SU-DHL-6 (cell line): ENCODE results near the gene MAPK6.

Source experiments
- H2AFZ ChIP-seq: fragments of 200-600 bp; sonication (generic); 2 replicates; pipeline ENCODE4 v1.6.1; 2014; ENCODE audit warnings: low read depth, mild to moderate bottlenecking, moderate library complexity, mixed read lengths, antibody characterized with exemption, low read length; ENCODE audit not compliant: severe bottlenecking
- H3F3A ChIP-seq: fragments of 200-600 bp; shearing (Covaris generic); 2 replicates; pipeline ENCODE4 v1.6.0; 2016; ENCODE audit warnings: antibody characterized with exemption, mild to moderate bottlenecking; ENCODE audit not compliant: insufficient read depth
- H3K27ac ChIP-seq: fragments of 200-600 bp; sonication (generic); 2 replicates; pipeline ENCODE4 v1.5.1; 2016; ENCODE audit warnings: low read depth, mild to moderate bottlenecking, low read length, moderate library complexity, mixed read lengths
- H3K27me3 ChIP-seq: fragments of 200-600 bp; sonication (generic), shearing (Covaris generic); 2 replicates; pipeline ENCODE4 v1.6.0; 2014; ENCODE audit warnings: mild to moderate bottlenecking, low read length
- H3K36me3 ChIP-seq: fragments of 200-600 bp; sonication (generic); 2 replicates; pipeline ENCODE4 v1.6.1; 2014; ENCODE audit warnings: mild to moderate bottlenecking, low read length, mixed read lengths
- H3K4me2 ChIP-seq: fragments of 300-600, 200-600 bp; shearing (Covaris generic), sonication (generic); 2 replicates; pipeline ENCODE4 v1.6.0; 2014; ENCODE audit warnings: low read length, low read depth, mild to moderate bottlenecking; ENCODE audit not compliant: poor library complexity, severe bottlenecking
- H3K4me3 ChIP-seq: fragments of 200-600 bp; sonication (generic); 2 replicates; pipeline ENCODE4 v1.5.1; 2014; ENCODE audit warnings: antibody characterized with exemption, low read length, mild to moderate bottlenecking, mixed read lengths; ENCODE audit not compliant: insufficient read depth, poor library complexity, severe bottlenecking
- H3K79me2 ChIP-seq: fragments of 200-600 bp; sonication (generic); 2 replicates; pipeline ENCODE4 v1.6.1; 2014; ENCODE audit warnings: mild to moderate bottlenecking, low read length, moderate library complexity; ENCODE audit not compliant: insufficient read depth
- H3K9ac ChIP-seq: fragments of 200-600 bp; sonication (generic); 2 replicates; pipeline ENCODE4 v1.7.0; 2014; ENCODE audit warnings: mild to moderate bottlenecking, low read length
- H3K9me2 ChIP-seq: fragments of 200-600 bp; sonication (generic); replicated peaks from 2 replicates; pipeline ENCODE4 v1.6.1; 2014; ENCODE audit warnings: low read length; ENCODE audit not compliant: insufficient read depth
- H3K9me3 ChIP-seq: fragments of 200-600 bp; sonication (generic); 2 replicates; pipeline ENCODE4 v1.6.1; 2014; ENCODE audit warnings: low read length, mixed read lengths; ENCODE audit not compliant: insufficient read depth
- H4K20me1 ChIP-seq: fragments of 200-600 bp; sonication (generic); 2 replicates; pipeline ENCODE4 v1.6.1; 2014; ENCODE audit warnings: low read depth, mild to moderate bottlenecking, antibody characterized with exemption, low read length, moderate library complexity, mixed read lengths
- CTCF ChIP-seq: fragments of 200-600 bp; sonication (generic); IDR thresholded peaks from one replicate; pipeline ENCODE4 v1.5.1; 2017; ENCODE audit warnings: antibody characterized with exemption, mild to moderate bottlenecking, low read length, moderate library complexity; ENCODE audit not compliant: insufficient read depth, poor library complexity, severe bottlenecking
- EZH2phosphoT487 ChIP-seq: fragments of 200-600 bp; sonication (generic), shearing (Covaris generic); conservative IDR thresholded peaks from 2 replicates; pipeline ENCODE4 v1.6.1; 2018; ENCODE audit warnings: mild to moderate bottlenecking, antibody characterized with exemption, low read length, moderate library complexity, mixed read lengths

The MAPK6 gene

DNA sequence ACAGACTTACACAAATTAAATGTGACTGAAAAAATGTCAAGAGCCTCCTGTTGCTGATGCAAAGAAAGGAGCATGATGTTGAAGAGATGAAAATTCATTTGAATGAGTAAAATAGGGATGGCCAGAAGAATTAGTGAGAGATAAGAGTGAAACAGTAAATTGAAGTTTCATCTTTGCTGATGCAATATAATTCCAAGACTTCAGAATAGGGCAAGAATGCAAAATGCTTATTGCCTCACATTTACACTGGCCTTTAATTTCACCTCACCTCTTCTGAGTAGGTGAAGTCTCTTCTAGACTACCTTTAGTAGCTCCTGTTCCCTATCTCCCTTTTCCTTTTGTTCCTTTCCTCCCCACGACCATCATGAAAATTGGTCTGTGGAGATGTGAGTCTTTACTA, 15.3 kb upstream of the MAPK6 start:
- H3K36me3 ChIP-seq, result no peaks in the 10 kb centered on the region
- no peaks in the 10 kb centered on the region for H3K9me2 ChIP-seq
- H3K4me3 ChIP-seq, result no peak overlapping the region
- TF ChIP-seq EZH2phosphoT487 (no peak), CTCF (no peak)
- H3K27me3 ChIP-seq, result no peaks in the 10 kb centered on the region
- no peak overlapping the region for H2AFZ ChIP-seq
- H3K4me2 ChIP-seq, result no peak overlapping the region
- H3K9me3 ChIP-seq, result no peaks in the 10 kb centered on the region
- no peaks in the 10 kb centered on the region for H4K20me1 ChIP-seq
- H3F3A ChIP-seq, result no peaks in the 10 kb centered on the region
- no peak overlapping the region for H3K27ac ChIP-seq
- H3K9ac ChIP-seq, result no peak overlapping the region
- H3K79me2 ChIP-seq, result no peaks in the 10 kb centered on the region

DNA sequence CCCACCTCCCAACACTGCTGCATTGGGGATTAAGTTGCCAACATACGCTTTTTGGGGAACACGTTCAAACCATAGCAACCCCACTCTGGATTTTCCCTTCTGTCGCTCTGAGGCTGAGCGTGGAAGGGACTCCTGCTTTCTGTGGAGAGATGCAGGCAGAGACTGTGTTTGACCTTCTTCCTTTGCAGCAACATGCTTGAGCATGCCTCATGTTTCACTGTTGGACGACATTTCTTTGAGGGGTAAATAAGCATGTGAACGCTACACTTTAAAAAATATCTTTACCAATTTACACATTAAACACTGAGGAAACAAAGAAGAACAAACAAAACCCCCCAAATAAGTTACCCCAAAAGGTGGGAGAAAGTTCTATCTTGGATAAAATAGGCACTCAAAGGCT, 14.2 kb upstream of the MAPK6 start:
- Histone ChIP-seq H3K79me2 (no peaks in the 10 kb centered on the region), H3K9ac (no peak overlapping the region), H3K9me3 (no peaks in the 10 kb centered on the region), H4K20me1 (no peaks in the 10 kb centered on the region), H3K4me3 (no peak overlapping the region), H3F3A (no peaks in the 10 kb centered on the region), H3K36me3 (no peaks in the 10 kb centered on the region), H3K27me3 (no peaks in the 10 kb centered on the region), H3K27ac (no peak overlapping the region), H3K9me2 (no peaks in the 10 kb centered on the region), H3K4me2 (no peak overlapping the region), H2AFZ (no peak overlapping the region)
- TF ChIP-seq CTCF (no peak), EZH2phosphoT487 (no peak)

- Histone ChIP-seq H3K4me3 (no peak overlapping the region), H3K27me3 (no peaks in the 10 kb centered on the region), H4K20me1 (no peaks in the 10 kb centered on the region), H3K27ac (no peak overlapping the region), H3K4me2 (no peak overlapping the region), H3K9me2 (no peaks in the 10 kb centered on the region), H3K9me3 (no peaks in the 10 kb centered on the region), H3K79me2 (no peaks in the 10 kb centered on the region), H3F3A (no peaks in the 10 kb centered on the region), H2AFZ (no peak overlapping the region), H3K36me3 (no peaks in the 10 kb centered on the region), H3K9ac (no peak overlapping the region)
- no peak for TF ChIP-seq CTCF
- no peak for TF ChIP-seq EZH2phosphoT487
Observed at GRCh38 chr15:52005748-52006701, 13.0 kb upstream of the MAPK6 start.
